HTERT RPE-1 (cell line): Measurements from ENCODE around the gene DRD4.
"Not testable (repeated sequence)": the region's sequence is repeated elsewhere in the genome, so short reads cannot be mapped to it uniquely, and the experiment has no call there.

Experiments used
- in situ Hi-C: fragments of 300-500 bp; cut with MboI; formaldehyde crosslinking; loops from 4 replicates; pipeline ENCODE4 v1.14.3; 2020; ENCODE audit warnings: low sequenced_read_pairs

DRD4 gene

DNA sequence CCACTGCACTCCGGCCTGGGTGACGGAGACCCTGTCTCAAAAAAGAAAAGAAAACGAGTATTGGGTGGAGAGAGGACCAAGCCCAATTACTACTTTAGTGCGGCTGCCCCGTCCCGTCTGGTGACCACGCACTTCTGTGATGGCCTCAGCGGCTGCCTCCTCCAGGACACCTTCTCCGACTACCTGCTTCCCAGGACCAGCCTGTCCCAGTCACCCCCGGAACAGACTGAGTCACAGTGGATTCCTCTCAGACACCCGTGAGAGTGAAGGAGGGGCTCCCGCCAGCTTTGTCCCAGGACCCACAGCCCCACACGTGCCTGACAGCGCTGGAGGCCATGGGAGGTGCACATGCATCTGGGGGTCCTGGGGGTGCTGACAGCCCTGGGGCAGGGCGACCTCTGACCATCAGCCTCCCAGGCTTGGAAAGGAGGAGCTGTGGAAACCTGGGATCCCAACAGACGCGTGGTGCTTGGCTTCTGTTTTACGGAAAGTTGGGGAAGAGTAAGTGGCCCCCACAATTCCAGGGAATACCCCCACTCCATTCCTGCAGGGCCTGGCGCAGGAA lies 4.8 kb downstream of the DRD4 start:
- in situ Hi-C loops, result no loop called here

DNA sequence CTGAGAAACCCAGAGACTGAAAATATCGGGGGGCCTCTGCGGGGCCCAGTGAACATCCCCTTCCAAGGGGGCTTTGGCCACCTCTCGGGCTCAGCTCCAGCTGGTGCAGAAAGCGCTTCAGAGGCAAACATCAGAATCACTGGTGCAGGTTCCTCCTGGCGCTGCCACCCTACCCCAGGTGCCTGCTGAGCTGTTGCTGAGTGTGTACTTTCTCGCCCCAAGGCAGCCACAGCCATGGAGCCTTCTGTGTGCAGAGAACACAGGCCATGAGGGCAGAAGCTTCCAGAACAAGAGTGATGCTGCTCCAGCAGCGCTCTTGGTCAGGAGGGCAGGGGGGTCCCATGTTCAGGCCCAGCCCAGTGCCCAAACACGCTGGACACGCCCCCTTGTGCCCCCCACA lies 6.3 kb downstream of the DRD4 start:
- in situ Hi-C loops, result no loop called here

DNA sequence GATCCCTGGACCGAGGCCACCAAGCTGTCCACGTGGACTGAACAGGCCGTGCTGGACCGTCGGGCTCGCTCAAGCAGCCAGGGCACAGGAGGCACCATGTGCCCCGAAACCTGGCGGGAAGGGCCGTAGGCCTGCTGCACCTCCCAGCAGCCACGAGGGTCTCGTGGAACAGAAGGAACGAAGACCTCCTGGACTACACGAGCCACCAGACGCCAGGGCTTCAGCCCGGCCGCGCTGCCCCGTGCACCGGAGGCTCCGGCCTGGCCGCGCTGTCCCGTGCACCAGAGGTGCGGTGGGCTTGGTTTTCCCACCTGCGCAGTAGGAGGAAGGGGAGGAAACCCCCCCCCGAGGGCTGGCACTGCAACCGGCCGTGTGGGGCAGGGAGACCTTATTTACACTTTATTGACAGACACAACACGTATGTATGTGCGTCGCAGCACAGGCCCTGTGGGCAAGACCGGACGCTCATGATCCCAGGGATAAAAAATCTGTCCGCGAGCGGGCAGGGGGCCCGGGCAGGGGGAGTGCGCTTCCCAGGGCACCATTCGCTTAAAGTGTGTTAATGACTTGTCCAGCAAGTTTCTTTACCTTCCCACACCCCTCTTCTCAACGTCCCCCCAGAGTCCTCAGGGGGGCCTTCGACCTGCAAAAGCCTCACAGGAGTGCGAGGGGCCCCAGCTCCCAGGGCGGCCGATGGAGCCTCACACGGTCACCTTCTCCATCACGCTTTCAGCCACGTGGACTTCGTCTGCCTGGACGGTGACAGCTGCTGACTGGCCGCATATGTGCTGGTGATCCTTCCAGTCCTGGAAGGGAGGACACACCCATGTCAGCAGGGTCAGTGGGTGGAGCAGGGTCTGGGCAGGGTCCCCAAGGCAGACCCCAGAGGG lies 7.0 kb downstream of the DRD4 start:
- in situ Hi-C loops, result no loop called here

DNA sequence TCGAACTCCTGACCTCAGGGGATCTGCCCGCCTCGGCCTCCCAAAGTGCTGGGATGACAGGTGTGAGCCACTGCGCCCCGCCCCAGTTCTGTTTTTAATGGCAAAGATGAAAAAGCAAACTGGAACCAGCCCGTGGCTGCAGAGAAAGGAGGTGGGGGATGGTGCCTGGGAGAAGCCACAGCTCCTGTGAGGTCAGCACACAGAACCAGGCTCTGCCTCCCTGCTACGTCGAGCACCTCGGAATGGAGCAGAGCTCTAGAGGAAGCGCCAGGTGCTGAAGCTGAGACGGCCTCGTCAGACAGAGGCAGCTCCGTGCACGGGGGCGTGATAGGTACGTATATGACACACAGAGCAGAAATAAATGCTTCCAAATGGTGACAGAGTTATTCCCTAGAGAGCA lies 8.5 kb downstream of the DRD4 start:
- in situ Hi-C loops, result no loop called here

DNA sequence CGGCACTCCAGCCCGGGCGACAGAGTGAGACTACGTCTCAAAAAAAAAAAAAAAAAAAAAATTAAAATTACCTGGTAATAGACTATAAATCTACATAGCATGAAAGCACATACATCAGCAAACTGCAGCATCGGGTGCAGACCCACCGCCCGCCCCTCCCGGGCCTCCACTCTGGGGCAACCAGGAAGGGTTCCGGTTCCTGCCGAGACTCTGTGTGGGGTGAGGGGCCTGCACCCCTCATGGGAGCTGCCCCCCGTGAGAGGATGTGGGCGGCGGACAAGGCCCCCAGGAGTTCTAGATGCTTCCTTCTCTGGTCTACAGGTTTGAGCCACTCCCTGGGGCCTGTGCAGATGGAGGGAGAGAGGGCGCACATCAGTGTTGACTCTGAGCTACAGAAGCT lies 9.1 kb downstream of the DRD4 start:
- in situ Hi-C loops, result no loop called here

DNA sequence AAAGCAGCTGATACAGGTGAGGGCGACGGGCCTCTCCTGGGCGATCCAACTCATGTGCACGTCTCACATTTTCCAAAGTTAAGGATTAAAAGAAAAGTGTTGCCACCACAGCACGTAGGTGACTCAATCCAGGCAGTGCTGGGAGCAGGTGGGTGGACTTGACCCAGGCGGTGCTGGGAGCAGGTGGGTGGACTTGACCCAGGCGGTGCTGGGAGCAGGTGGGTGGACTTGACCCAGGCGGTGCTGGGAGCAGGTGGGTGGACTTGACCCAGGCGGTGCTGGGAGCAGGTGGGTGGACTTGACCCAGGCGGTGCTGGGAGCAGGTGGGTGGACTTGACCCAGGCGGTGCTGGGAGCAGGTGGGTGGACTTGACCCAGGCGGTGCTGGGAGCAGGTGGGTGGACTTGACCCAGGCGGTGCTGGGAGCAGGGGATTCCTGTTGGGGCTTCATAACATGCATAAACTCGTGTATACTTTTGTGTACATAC lies 10.6 kb downstream of the DRD4 start:
- in situ Hi-C loops, result not testable (repeated sequence)

DNA sequence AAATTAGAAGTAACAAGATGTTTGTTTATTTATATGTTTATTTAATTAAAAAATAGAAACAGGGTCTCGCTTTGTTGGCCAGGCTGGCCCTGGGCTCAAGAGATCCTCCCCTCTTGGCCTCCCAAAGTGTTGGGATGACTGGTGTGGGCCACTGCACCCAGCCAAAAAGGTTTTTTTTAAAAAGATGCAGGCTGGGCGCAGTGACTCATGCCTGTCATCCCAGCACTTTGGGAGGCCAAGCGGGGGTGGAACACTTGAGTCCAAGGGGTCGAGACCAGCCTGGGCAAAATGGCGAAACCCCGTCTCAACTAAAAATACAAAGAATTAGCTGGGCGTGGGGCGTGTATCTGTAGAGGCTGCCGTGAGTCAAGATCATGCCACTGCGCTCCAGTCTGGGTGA lies 13.4 kb downstream of the DRD4 start:
- in situ Hi-C loops, result no loop called here

DNA sequence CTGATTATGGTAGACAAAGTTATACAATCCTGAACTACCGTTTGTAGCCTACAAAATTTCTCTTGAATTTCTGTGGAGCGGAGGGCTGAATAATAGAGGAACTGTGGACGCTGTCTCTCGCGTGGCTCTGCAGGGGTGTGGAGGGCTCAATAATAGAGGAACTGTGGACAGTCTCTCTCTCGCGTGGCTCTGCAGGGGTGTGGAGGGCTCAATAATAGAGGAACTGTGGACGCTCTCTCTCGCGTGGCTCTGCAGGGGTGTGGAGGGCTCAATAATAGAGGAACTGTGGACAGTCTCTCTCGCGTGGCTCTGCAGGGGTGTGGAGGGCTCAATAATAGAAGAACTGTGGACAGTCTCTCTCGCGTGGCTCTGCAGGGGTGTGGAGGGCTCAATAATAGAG lies 16.1 kb downstream of the DRD4 start:
- in situ Hi-C loops, result not testable (repeated sequence)

DNA sequence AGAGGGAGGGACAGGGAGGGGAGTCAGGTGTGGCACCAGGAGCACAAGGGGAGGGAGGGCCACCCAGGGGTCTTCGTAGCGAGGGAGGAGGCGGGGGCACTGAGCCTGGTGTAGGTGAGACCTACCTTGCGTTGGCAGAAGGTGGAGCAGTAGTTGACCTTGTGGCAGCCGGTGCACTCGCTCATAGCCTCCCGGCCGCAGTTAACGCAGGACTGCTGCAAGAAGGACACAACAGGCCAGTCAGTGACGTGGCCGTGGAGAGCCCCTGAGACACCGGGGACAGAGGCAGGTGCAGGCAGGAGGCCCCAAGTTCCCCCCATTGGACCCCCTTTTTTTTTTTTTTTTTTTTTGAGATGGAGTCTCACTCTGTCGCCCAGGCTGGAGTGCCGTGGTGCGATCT lies 16.8 kb downstream of the DRD4 start:
- in situ Hi-C loops, result no loop called here

DNA sequence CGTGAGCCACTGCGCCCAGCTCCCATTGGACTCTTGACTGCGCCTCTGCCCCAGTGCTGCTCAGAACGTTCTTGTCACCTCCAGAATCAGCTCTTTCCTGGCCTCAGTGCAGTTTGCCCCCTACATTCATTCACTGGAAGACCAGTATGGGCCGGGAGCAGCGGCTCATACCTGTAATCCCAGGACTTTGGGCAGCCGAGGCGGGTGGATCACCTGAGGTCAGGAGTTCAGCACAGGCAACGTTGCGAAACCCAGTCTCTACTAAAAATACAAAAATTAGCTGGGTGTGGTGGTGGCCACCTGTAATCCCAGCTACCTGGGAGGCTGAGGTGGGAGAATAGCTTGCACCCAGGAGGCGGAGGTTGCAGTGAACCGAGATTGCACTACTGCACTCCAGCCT lies 17.4 kb downstream of the DRD4 start:
- in situ Hi-C loops, result not testable (repeated sequence)

DNA sequence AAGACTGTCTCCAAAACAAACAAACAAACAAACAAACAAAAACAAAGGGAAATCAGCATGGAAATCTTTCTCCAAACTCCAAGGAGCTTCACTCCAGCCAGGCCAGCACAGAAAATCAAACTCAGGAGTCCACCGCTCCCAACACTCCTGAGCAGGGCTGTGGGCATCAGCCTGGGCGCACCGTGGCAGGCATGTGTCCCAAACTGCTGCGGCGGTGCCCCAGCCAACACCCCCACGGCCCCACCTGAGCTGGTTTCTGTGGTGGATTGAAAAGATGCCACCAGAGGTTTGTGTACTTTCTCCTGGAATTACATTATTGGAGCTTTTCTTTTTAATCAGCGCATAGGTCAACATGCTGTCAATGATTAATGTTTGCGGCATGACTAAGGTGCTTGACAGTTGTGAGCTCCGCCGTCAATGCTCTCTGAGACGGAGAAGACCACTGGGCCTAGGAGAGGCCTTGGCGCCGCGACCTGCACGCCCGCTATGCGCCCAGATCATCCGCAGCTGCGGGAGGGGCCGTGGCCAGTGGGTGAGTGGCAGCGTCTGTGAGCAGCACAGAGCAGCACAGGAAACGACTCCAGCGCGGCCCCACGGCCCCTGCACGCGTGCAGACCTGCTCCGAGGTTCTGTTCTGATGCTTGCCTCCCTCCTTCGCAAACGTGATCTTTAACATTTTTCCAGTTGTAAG lies 18.1 kb downstream of the DRD4 start:
- in situ Hi-C loops, result no loop called here

DNA sequence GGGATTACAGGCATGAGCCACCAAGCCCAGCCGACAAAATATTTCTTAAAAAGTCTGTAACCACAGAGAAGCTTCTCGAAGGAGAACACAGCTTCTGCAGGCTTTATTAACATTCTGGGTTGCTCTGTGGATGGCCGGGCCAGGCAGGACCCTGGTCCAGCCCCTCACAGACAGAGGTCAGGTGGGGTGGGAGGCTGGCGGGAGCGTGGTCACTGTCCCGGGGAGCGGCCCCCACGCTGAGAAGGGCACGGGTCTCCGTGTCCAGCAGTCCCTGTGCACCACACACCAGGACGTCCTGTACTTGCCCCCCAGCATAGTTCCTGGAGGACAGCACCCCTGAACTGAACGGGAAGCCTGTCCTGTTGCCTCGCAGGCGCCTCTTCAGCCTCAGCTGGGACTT lies 19.4 kb downstream of the DRD4 start:
- in situ Hi-C loops, result no loop called here

DNA sequence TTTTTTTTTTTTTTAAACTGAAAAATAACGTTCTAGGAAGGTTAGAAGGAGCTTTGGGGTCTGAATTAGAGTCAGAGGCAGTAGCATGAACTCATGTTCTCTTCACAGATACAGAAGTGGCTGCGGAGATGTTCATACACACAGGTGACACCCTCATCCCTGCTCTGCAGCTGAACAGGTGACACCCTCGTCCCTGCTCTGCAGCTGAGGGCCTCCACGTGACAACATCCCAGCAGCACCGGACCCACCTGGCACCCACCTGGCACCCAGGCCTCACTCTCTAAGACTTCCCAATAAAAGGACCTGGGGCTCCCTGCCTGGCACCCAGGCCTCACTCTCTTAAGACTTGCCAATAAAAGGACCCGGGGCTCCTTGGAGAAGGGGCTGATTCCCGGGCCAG lies 19.8 kb downstream of the DRD4 start:
- in situ Hi-C loops, result no loop called here

DNA sequence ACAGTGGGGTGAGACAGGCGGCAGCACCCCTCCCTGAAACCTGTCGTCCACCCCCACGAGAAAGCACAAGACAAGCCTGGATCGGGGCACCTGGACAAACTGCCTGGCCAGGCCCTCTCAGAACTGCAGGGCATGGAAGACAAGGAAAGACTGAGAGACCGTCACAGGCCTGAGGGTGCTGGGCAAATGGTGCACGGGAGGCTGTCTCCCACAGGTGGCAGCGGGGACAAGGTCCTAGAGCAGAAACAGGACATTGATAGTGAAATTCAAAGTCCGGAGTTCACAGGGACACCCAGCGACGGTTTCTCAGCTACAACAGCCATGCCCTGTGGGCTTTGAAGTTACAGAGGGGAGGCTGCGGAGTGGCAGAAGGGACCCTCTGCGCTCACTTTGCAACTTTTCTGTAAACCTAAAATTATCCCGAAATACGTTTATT lies 20.6 kb downstream of the DRD4 start:
- in situ Hi-C loops, result no loop called here

DNA sequence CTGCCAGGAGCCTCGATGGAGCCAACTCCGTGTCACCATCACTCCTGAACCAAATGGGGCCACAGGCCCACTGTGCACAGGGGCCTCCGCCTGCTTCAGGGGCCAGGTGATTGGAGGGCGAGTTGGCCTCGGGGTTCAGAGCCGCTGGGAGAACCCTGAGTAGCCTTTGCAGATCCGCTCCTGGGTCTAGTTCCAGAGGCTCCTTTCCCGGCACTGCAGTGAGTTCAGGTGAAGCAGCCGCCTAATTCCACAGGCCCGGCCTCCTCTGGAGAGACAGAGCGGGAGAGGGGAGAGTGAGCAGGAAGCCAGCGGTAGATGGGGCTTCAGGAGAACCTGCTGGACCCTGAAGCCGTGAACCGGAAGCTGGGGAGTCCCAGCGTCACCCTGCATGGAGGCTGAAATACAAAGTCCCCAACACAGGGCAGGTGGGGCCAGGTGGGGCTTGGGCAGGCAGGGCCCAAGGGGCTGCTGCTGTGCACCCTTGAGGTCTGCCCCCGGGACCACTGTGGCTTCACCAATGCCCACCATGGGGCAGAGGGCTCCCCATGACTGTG lies 22.5 kb downstream of the DRD4 start:
- in situ Hi-C loops, result no loop called here

DNA sequence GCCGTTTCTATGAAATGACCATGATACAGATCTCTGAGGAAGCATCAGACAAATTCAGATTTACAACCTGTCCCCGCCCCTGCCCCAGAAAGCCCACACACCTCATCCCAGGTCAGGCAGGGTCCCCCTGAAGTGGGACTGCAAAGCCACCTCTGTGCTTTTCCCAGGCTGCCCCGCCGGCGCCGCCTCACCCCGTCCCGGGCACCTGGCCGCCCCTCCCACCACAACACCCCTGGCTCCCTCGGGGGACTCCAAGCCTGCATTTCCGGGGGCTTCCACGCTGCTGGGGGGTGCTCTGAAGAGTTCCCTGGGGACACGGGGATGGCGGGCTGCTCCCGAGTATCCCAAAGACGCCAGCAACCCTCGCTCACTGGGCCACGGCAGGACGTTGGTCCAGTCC lies 23.2 kb downstream of the DRD4 start:
- in situ Hi-C loops, result no loop called here

DNA sequence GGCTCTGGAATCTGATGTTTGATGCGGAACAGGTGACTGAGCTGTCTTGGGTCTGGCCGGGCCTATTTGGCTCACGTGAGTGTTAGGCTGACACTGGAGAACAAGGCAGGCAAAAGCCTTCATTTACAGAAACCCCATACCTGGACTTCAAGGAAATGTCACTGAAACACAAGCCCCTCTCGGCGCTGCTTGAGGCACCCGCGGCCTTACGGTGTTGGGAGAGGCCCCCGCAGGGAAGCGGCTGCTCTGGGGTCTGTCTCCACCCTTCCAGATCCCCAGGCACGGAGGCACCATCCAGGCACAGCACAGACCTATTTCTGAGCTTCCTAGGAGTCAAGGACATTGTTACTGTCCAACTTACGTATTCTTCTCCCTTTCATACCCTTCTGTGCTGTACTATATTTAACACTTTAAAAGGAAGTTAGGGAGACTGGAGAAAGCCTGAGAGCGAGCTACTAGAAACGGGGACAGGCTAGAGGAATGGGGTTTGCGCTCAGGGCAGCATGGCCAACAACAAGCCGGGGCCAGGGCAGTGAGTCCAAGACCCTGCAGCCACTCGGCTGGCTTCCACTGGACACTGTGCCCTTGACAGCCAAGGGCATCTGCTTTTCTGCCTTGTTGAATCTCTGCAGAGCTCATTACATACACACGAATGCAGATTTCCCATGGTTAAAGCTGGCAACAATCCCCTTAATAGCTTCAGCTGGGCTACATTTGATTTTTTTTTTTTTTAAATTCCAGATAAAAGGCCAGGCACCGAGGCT lies 23.8 kb downstream of the DRD4 start:
- in situ Hi-C loops, result no loop called here

DNA sequence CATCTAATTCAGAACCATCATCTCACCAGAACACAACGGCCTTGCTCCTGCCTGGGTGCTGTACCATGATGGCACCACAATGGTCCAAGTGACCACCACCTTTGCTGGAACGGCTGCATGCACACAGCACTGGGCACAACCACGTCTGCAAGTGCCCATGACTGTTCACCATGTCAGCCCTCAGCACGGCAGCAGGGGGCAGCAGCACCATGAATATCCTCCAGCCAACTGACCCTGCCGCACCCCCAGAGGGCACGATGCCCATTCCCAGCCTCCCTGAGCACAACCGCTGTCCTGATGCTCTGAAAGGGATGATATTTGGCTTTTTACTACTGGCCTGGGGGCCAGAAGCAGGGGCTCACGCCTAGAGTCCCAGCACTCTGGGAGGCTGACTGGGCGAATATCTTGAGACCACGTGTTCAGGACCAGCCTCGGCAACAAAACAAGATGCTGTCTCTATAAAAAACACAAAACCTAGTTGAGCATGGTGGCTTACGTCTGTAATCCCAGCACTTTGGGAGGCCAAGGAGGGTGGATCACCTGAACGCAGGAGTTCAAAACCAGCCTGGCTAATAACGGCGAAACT lies 25.7 kb downstream of the DRD4 start:
- in situ Hi-C loops, result no loop called here

DNA sequence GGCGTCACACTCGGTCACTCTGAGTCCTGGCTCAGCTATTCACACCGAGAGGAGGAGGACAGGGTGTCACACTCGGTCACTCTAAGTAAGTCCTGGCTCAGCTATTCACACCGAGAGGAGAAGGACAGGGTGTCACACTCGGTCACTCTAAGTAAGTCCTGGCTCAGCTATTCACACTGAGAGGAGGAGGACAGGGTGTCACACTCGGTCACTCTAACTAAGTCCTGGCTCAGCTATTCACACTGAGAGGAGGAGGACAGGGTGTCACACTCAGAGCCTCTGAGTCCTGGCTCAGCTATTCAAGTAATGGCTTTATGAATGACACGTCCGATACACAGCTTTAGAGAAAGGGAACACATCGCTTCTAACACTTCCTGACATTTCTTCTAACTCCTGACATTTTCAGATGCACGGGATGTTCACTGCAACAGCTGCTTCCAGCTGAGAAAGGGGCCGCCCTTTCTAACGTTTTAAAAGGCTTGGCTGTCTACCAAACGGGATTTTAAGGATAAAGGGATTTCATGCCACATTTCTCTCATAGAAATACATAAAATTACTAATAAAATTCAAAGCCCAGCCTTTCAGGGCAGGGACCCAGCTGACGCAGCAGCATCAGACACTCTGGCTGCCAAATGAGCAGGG lies 28.1 kb downstream of the DRD4 start:
- in situ Hi-C loops, result no loop called here

DNA sequence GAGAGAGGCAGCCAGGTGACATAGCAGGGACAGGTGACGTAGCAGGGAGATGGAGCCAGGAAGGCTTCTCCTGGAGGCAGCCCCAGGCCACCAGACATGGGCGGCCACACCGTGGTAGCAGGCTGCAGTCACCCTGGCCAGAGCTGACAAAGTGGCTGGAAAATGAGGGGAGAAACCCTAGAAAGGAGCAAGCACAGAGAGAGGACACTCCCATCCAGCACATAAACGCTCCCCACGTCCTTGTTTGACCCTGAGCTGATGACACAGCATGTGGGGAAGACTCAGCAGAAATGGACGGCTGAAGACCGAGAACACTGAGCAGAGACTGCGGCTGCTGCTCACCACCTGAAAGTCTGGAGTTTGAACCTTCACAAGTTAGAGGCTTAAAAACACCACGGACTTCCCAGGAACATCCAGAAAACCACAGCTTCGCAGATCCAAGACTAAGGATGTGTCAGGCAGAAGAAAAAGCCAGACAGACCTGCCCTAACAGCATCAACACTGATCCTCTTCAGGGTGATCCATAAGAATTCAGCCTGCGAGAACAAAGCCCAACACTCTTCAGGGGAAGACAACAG lies 28.7 kb downstream of the DRD4 start:
- in situ Hi-C loops, result no loop called here
